BE2C (cell line): ENCODE results near the gene CABP2.
"Not testable (repeated sequence)": the region's sequence is repeated elsewhere in the genome, so short reads cannot be mapped to it uniquely, and the experiment has no call there.

Source experiments
- DNase-seq: peaks from one replicate; pipeline ENCODE4 v3.0.0-alpha.2; 2020
- H3K27me3 ChIP-seq: fragments of 250-450 bp; sonication (Bioruptor Pico); 2 replicates; pipeline ENCODE4 v1.5.1; 2020; ENCODE audit warnings: mild to moderate bottlenecking
- H3K36me3 ChIP-seq: fragments of 250-450 bp; sonication (Bioruptor Pico); 2 replicates; pipeline ENCODE4 v1.5.1; 2020; ENCODE audit warnings: mild to moderate bottlenecking
- H3K4me1 ChIP-seq: fragments of 250-450 bp; sonication (Bioruptor Pico); 2 replicates; pipeline ENCODE4 v1.5.1; 2020
- H3K4me3 ChIP-seq: 2 replicates; pipeline ENCODE4 v1.5.1; 2011; ENCODE audit warnings: low read depth, low read length
- H3K9me3 ChIP-seq: fragments of 250-450 bp; sonication (Bioruptor Pico); 2 replicates; pipeline ENCODE4 v1.5.1; 2020
- CTCF ChIP-seq: IDR thresholded peaks from 2 replicates; pipeline ENCODE4 v1.5.1; 2012; ENCODE audit warnings: mild to moderate bottlenecking, low read depth, low read length

The CABP2 gene

DNA sequence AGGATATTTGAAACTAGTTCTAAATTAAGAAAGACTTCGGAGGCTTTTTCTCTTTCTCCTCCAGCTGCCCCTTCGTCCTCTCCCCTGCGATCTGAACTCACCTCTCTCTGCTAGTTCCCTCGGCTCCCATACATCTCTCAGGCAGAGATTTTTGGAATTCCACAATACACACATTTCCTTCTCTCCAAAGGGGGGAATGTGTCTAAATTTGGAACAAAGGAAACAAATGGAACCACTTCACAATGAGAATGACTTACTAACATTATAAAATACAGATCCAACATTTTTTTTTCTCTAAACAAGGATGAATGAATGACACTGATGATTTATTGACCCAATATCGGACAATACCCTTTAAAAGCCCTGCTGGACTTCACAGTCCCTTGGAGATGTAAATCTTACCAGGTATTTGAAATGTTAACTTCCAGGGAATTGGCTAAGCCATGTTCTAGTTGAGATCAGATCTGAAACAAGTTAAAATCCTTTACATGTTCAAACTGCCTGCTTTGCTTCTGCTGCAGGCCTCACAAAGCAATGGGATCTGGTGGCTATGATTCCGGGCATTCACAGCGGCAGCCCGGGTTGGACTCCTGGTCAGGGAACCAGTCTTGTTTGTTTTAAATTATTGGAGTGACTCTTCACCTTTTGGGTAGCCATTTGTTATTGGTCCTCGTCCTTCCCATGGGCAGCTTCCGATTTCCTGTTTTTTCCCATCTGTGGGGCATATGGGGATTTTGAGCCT, 39.9 kb upstream of the CABP2 start:
- no peak for DNase-seq
- no peaks in the 10 kb centered on the region for H3K36me3 ChIP-seq
- no peaks in the 10 kb centered on the region for H3K4me1 ChIP-seq
- H3K27me3 ChIP-seq = peaks cover 21% of the 10 kb centered on the region
- no peaks in the 10 kb centered on the region; the same call in 1 of the 2 replicates for H3K9me3 ChIP-seq
- TF ChIP-seq CTCF = no peak
- H3K4me3 ChIP-seq = no peak overlapping the region

DNA sequence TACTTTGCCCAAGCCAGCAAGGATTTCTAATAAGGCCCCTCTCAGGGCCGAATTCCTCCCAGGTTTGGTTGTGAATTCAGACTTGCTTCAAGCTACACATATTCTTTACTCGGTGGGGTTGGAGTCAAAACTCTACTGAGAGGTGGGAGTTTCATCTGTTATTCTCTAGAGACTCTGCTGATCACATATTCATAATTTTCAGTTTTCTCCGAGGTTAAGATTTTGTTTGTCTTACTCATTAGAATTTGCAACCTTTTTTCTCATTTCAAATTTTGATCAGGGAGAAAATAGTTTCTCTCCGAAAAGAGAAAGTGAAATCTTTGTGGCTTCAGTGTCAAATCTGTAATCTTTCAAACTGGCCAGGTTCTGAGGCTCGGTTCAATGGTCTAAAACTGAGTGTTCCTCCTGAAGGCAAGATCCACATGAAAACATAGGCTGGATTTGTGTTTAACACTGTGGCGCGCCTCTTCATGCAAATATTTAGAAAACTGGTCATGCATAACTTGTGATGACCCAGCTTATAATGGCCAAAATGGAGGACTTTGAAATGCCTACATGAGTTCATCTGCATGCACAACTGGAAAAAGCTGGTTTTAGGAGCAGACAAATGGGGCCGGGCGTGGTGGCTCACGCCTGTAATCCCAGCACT, 38.8 kb upstream of the CABP2 start:
- peaks cover 13% of the 10 kb centered on the region for H3K27me3 ChIP-seq
- no peak for TF ChIP-seq CTCF
- DNase-seq = no peak
- no peak overlapping the region for H3K4me3 ChIP-seq
- H3K36me3 ChIP-seq = no peaks in the 10 kb centered on the region
- H3K9me3 ChIP-seq = no peaks in the 10 kb centered on the region; the same call in 1 of the 2 replicates
- no peaks in the 10 kb centered on the region for H3K4me1 ChIP-seq

DNA sequence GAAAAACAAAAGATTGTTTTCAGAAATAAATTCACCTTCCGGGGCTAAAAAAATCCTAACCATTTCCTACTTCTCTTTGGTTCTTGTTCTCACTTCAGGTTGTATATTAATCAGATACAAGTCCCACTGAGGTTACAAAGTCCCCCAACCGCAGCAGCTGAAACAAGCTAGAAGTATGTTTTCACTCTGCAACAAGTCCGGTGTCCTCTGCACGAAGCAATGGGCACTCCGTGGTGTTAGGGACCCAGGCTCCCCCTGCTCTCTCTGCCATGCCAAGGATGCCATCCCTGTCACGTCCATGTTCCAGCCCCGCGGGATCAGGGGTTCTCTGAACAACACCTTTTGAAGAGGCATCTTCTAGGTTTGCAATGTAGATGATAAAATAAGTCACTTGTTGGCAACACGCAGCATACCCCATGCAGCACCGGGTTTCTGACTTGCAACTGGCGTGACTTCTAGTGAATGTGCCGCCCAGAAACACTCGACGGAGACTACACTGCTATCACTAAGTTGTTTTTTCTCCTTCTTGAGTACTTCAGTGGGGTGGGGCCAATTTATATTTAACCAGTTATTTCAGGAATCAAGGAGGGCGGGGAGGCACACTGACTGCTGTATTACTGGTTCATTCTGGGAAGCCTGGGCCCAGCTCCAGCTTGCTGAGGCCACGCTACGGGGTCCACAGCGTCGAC, 35.0 kb upstream of the CABP2 start:
- H3K9me3 ChIP-seq = no peaks in the 10 kb centered on the region; the same call in 1 of the 2 replicates
- H3K27me3 ChIP-seq = no peaks in the 10 kb centered on the region
- no peak overlapping the region for H3K4me3 ChIP-seq
- TF ChIP-seq CTCF = no peak
- H3K4me1 ChIP-seq = no peaks in the 10 kb centered on the region
- DNase-seq = no peak
- no peaks in the 10 kb centered on the region for H3K36me3 ChIP-seq

GRCh38 chr11:67556244-67556643, 33.0 kb upstream of the CABP2 start:
- H3K4me3 ChIP-seq = no peak overlapping the region
- no peak for DNase-seq
- no peak for TF ChIP-seq CTCF
- no peaks in the 10 kb centered on the region for H3K36me3 ChIP-seq
- no peaks in the 10 kb centered on the region; the same call in 1 of the 2 replicates for H3K9me3 ChIP-seq
- H3K4me1 ChIP-seq = no peaks in the 10 kb centered on the region
- no peaks in the 10 kb centered on the region for H3K27me3 ChIP-seq

GRCh38 chr11:67551697-67552096, 28.5 kb upstream of the CABP2 start:
- not testable (repeated sequence) for H3K36me3 ChIP-seq, H3K9me3 ChIP-seq, H3K27me3 ChIP-seq, H3K4me1 ChIP-seq, H3K4me3 ChIP-seq, DNase-seq

DNA sequence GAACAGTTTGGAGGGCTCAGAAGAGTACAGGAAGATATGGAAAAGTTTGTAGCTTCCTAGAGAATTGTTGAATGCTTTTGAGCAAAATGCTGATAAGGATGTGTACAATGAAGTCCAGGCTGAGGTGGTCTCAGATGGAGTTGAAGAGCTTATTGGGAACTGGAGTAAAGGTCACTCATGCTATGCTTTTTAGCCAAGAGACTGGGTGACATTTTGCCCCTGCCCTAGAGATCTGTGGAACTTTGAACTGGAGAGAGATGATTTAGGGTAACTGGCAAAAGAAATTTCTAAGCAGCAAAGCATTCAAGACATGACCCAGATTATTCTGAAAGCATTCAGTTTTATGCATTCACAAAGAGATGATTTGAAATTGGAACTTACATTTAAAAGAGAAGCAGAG, 27.9 kb upstream of the CABP2 start:
- no peak for DNase-seq
- TF ChIP-seq CTCF = no peak
- Histone ChIP-seq H3K36me3 (no peaks in the 10 kb centered on the region), H3K9me3 (no peaks in the 10 kb centered on the region), H3K4me1 (no peaks in the 10 kb centered on the region), H3K27me3 (no peaks in the 10 kb centered on the region), H3K4me3 (no peak overlapping the region)
